ENCODE results near the gene DHRS11.
"Not testable (repeated sequence)": the region's sequence is repeated elsewhere in the genome, so short reads cannot be mapped to it uniquely, and the experiment has no call there.

Gene DHRS11

GRCh38 chr17:36600465-36600864 lies 8.8 kb downstream of the DHRS11 start:
- H3K4me3 ChIP-seq (ENCODE audit: low read depth, low read length), result peak overlapping the region; percentile 92
- no peak for DNase-seq (ENCODE audit: low read depth)
- no peak for TF ChIP-seq CTCF (IDR thresholded peaks at IDR 0.05; ENCODE audit: control insufficient read depth, extremely low read depth, insufficient read depth)

- TF ChIP-seq CTCF (IDR thresholded peaks at IDR 0.05; ENCODE audit: control insufficient read depth, extremely low read depth, insufficient read depth), result 0 out of 2 replicates have a peak, but pooled peaks have one; percentile 2
- DNase-seq (ENCODE audit: low read depth), result no peak
Measured at GRCh38 chr17:36600936-36601302, 9.2 kb downstream of the DHRS11 start.

GRCh38 chr17:36601303-36602029 lies 9.8 kb downstream of the DHRS11 start, which contains the start of gene MRM1:
TSS of gene MRM1 (plus strand) at chr17:36601583. CDS start at chr17:36601811, 228 bp downstream.
- peak; percentile 43 for TF ChIP-seq CTCF (IDR thresholded peaks at IDR 0.05; ENCODE audit: control insufficient read depth, extremely low read depth, insufficient read depth)
- peak within 1 kb of the TSS; percentile 92 for H3K4me3 ChIP-seq (ENCODE audit: low read depth, low read length)
- peak; percentile 70 for DNase-seq (ENCODE audit: low read depth)

More at GRCh38 chr17:36600936-36601302, 9.2 kb downstream of the DHRS11 start:
- peak overlapping the region; percentile 92 for H3K4me3 ChIP-seq (ENCODE audit: low read depth, low read length)

- DNase-seq (ENCODE audit: low read depth), result no peak
- no peak for TF ChIP-seq CTCF (IDR thresholded peaks at IDR 0.05; ENCODE audit: control insufficient read depth, extremely low read depth, insufficient read depth)
- H3K4me3 ChIP-seq (ENCODE audit: low read depth, low read length), result peak overlapping the region; percentile 92
Measured at GRCh38 chr17:36602030-36602748, 10.5 kb downstream of the DHRS11 start.

- DNase-seq (ENCODE audit: low read depth), result no peak
- TF ChIP-seq CTCF (IDR thresholded peaks at IDR 0.05; ENCODE audit: control insufficient read depth, extremely low read depth, insufficient read depth), result peak; percentile 91
- peak overlapping the region; percentile 92 for H3K4me3 ChIP-seq (ENCODE audit: low read depth, low read length)
Measured at GRCh38 chr17:36602924-36603384, 11.3 kb downstream of the DHRS11 start.

- DNase-seq (ENCODE audit: low read depth); H3K4me3 ChIP-seq (ENCODE audit: low read depth, low read length): not testable (repeated sequence)
Measured at GRCh38 chr17:36605028-36605427, 13.3 kb downstream of the DHRS11 start.

- no peak overlapping the region for H3K4me3 ChIP-seq (ENCODE audit: low read depth, low read length)
- DNase-seq (ENCODE audit: low read depth), result no peak
- no peak for TF ChIP-seq CTCF (IDR thresholded peaks at IDR 0.05; ENCODE audit: control insufficient read depth, extremely low read depth, insufficient read depth)
Measured at GRCh38 chr17:36608280-36608679, 16.6 kb downstream of the DHRS11 start.

All from LNCaP clone FGC (cell line).